Smooth muscle cell (in vitro differentiated cells): ENCODE data around the gene KLC1. TPM values are rescaled to one million over a fixed set of nuclear protein-coding genes. Genes with fewer than 3 reads are reported as not detected.

Experiments used
- DNase-seq: peaks from one replicate; lab custom pipeline; 2025; ENCODE audit not compliant: unreplicated experiment; lab: John Stamatoyannopoulos, UW
- H2AFZ ChIP-seq: fragments of 200-600 bp; sonication (generic); 2 replicates; pipeline ENCODE4 v1.6.0; 2016; ENCODE audit warnings: antibody characterized with exemption, low read depth, mild to moderate bottlenecking
- H3F3A ChIP-seq: fragments of 200-600 bp; sonication (generic); 2 replicates; pipeline ENCODE4 v1.6.0; 2017; ENCODE audit warnings: antibody characterized with exemption, low read depth
- H3K27ac ChIP-seq: fragments of 200-600 bp; sonication (generic); 2 replicates; pipeline ENCODE4 v1.5.1; 2016; ENCODE audit warnings: low read depth, mild to moderate bottlenecking
- H3K27me3 ChIP-seq: fragments of 200-600 bp; sonication (generic); 2 replicates; pipeline ENCODE4 v1.6.1; 2016; ENCODE audit warnings: low read depth, mild to moderate bottlenecking
- H3K36me3 ChIP-seq: fragments of 200-600 bp; sonication (generic); 2 replicates; pipeline ENCODE4 v1.5.1; 2016; ENCODE audit warnings: low read depth
- H3K4me1 ChIP-seq: fragments of 200-600 bp; sonication (generic); 2 replicates; pipeline ENCODE4 v1.5.1; 2016; ENCODE audit warnings: low read depth
- H3K4me2 ChIP-seq: fragments of 200-600 bp; sonication (generic); 2 replicates; pipeline ENCODE4 v1.6.0; 2016; ENCODE audit warnings: mild to moderate bottlenecking
- H3K4me3 ChIP-seq: fragments of 200-600 bp; sonication (generic); 2 replicates; pipeline ENCODE4 v1.5.1; 2016; ENCODE audit warnings: mild to moderate bottlenecking
- H3K79me2 ChIP-seq: fragments of 200-600 bp; sonication (generic); 2 replicates; pipeline ENCODE4 v1.6.0; 2016; ENCODE audit warnings: low read depth, mild to moderate bottlenecking
- H3K9ac ChIP-seq: fragments of 200-600 bp; sonication (generic); 2 replicates; pipeline ENCODE4 v1.6.0; 2016; ENCODE audit warnings: low read depth
- H3K9me3 ChIP-seq: fragments of 200-600 bp; sonication (generic); replicated peaks from 2 replicates; pipeline ENCODE4 v1.5.1; 2016; ENCODE audit warnings: low read depth
- H4K20me1 ChIP-seq: fragments of 200-600 bp; sonication (generic); 2 replicates; pipeline ENCODE4 v1.6.0; 2016; ENCODE audit warnings: low read depth
- CTCF ChIP-seq: fragments of 200-600 bp; sonication (generic); IDR thresholded peaks from 2 replicates; pipeline ENCODE4 v1.5.1; 2017; ENCODE audit warnings: borderline replicate concordance, mild to moderate bottlenecking, antibody characterized with exemption; ENCODE audit not compliant: insufficient read depth, poor library complexity, severe bottlenecking
- WGBS: methylation state at CpG from one replicate; pipeline ENCODE4 v1.1.7; 2016; ENCODE audit warnings: low lambda C conversion rate; 5-methylcytosine and 5-hydroxymethylcytosine counted together
- polyA plus RNA-seq: library from polyadenylated mRNA; unstranded; fragments of >200 nt; fragmentation: Nextera tagmentation; extraction: Ambion mirVana; gene quantifications from 2 replicates; pipeline ENCODE4 v1.2.1, GENCODE V29; 2016
- total RNA-seq: library from RNA; depleted of rRNA; stranded (reverse); fragments of >200 nt; gene quantifications from 2 replicates; pipeline ENCODE4 v1.2.3, GENCODE V29; 2014

KLC1 gene
- total and polyA plus RNA-seq, 2 experiments from 2014 or later, result 167 to 224 TPM

GRCh38 chr14:103634156-103634555 lies 5.1 kb downstream of the KLC1 start:
- 93% methylated on average over 4 of the region's 4 CpGs for WGBS
- H3K4me3 ChIP-seq, result no peak overlapping the region
- H3K27ac ChIP-seq, result peak overlapping the region; percentile 7
- H3K4me1 ChIP-seq, result peaks cover 11% of the 10 kb centered on the region
- H3K9me3 ChIP-seq, result no peaks in the 10 kb centered on the region
- DNase-seq, result no peak
- peaks cover 100% of the 10 kb centered on the region for H3K79me2 ChIP-seq
- peaks cover 93% of the 10 kb centered on the region for H4K20me1 ChIP-seq
- H3F3A ChIP-seq, result no peaks in the 10 kb centered on the region
- H3K9ac ChIP-seq, result no peak overlapping the region
- no peak overlapping the region for H2AFZ ChIP-seq
- no peaks in the 10 kb centered on the region for H3K36me3 ChIP-seq
- H3K27me3 ChIP-seq, result no peaks in the 10 kb centered on the region
- TF ChIP-seq CTCF, result no peak
- H3K4me2 ChIP-seq, result no peak overlapping the region

GRCh38 chr14:103638594-103638993 lies 9.6 kb downstream of the KLC1 start:
- H3K27ac ChIP-seq, result peak overlapping the region; percentile 35

GRCh38 chr14:103641161-103641560 lies 12.2 kb downstream of the KLC1 start:
- H3K27ac ChIP-seq, result peak overlapping the region; percentile 26
- H3K4me3 ChIP-seq, result no peak overlapping the region

More at GRCh38 chr14:103638594-103638993, 9.6 kb downstream of the KLC1 start:
- Histone ChIP-seq H3K4me1 (peaks cover 4% of the 10 kb centered on the region), H3K36me3 (no peaks in the 10 kb centered on the region), H3K9me3 (no peaks in the 10 kb centered on the region), H3K4me2 (no peak overlapping the region), H3K4me3 (no peak overlapping the region), H3K79me2 (peaks cover 100% of the 10 kb centered on the region), H3F3A (no peaks in the 10 kb centered on the region), H4K20me1 (peaks cover 100% of the 10 kb centered on the region), H3K9ac (no peak overlapping the region), H2AFZ (no peak overlapping the region), H3K27me3 (no peaks in the 10 kb centered on the region)
- TF ChIP-seq CTCF, result no peak
- WGBS, result 96% methylated on average over 3 of the region's 3 CpGs
- DNase-seq, result no peak

More at GRCh38 chr14:103641161-103641560, 12.2 kb downstream of the KLC1 start:
- Histone ChIP-seq H3F3A (no peaks in the 10 kb centered on the region), H3K9ac (no peak overlapping the region), H2AFZ (no peak overlapping the region), H3K36me3 (no peaks in the 10 kb centered on the region), H3K27me3 (no peaks in the 10 kb centered on the region), H3K4me2 (no peak overlapping the region), H3K4me1 (no peaks in the 10 kb centered on the region), H3K79me2 (peaks cover 100% of the 10 kb centered on the region), H3K9me3 (no peaks in the 10 kb centered on the region), H4K20me1 (peaks cover 100% of the 10 kb centered on the region)
- no peak for TF ChIP-seq CTCF
- no peak for DNase-seq
- 73% methylated on average over 4 of the region's 4 CpGs for WGBS
